Activated B cell treated with CpG ODN at 0.5 μM for 24 hours (primary cell): ENCODE measurements around the gene CCK. TPM values are rescaled to one million over a fixed set of nuclear protein-coding genes. Genes with fewer than 3 reads are reported as not detected.

Source experiments
- ATAC-seq: fragments of 200-7000 bp; cut with Tn5 transposase; one replicate; pipeline ENCODE4 v1.10.0; 2021; ENCODE audit warnings: low read depth, mild to moderate bottlenecking, moderate library complexity
- CTCF ChIA-PET: fragments of 350-600 bp; sonication (Branson Sonifier 250); formaldehyde crosslinking; loops from one replicate; lab custom pipeline; 2021; ENCODE audit warnings: antibody characterized with exemption; lab: Charles Lee
- POLR2A ChIA-PET: fragments of 350-600 bp; sonication (Branson Sonifier 250); formaldehyde crosslinking; loops from one replicate; lab custom pipeline; 2021; ENCODE audit warnings: antibody characterized with exemption; lab: Charles Lee
- DNase-seq: peaks from one replicate; pipeline ENCODE4 v3.0.0; 2022
- H3K27ac Mint-ChIP-seq: one replicate; pipeline ENCODE4 v1.8.0; 2020; ENCODE audit warnings: mixed read lengths
- H3K27me3 Mint-ChIP-seq: one replicate; pipeline ENCODE4 v1.8.0; 2021; ENCODE audit warnings: mixed read lengths
- H3K36me3 Mint-ChIP-seq: one replicate; pipeline ENCODE4 v1.8.0; 2021; ENCODE audit warnings: low read depth, mixed read lengths
- H3K4me1 Mint-ChIP-seq: one replicate; pipeline ENCODE4 v1.8.0; 2021; ENCODE audit warnings: mixed read lengths
- H3K4me3 Mint-ChIP-seq: one replicate; pipeline ENCODE4 v1.8.0; 2020; ENCODE audit warnings: mild to moderate bottlenecking, mixed read lengths
- H3K9me3 Mint-ChIP-seq: one replicate; pipeline ENCODE4 v1.8.0; 2020; ENCODE audit warnings: mixed read lengths
- CTCF ChIP-seq: fragments of 200-600 bp; IDR thresholded peaks from one replicate; pipeline ENCODE4 v1.8.0; 2022; ENCODE audit warnings: antibody characterized with exemption, mild to moderate bottlenecking
- intact Hi-C: fragments of 100-400 bp; cut with micrococcal nuclease; formaldehyde crosslinking; loops from one replicate; pipeline ENCODE4 v1.15.1; 2024
- total RNA-seq: library from RNA; stranded (reverse); gene quantifications from 2 replicates; pipeline ENCODE4 v1.2.3, GENCODE V29; 2022

Gene CCK
- total RNA-seq, 1 donor from 2014 or later = not detected

- no peak for TF ChIP-seq CTCF
- Mint-ChIP-seq H3K4me1 (peaks cover 10% of the 10 kb centered on the region), H3K27me3 (peaks cover 65% of the 10 kb centered on the region), H3K4me3 (no peak overlapping the region), H3K36me3 (no peaks in the 10 kb centered on the region), H3K27ac (no peak overlapping the region), H3K9me3 (no peaks in the 10 kb centered on the region)
- CTCF ChIA-PET = interaction anchor here (1.0 kb wide), 1 partner anchor 17 kb away, joined by 4 read pairs; no protein-coding TSS in a partner anchor
- POLR2A ChIA-PET = no interaction called here
- ATAC-seq (no peak), DNase-seq (no peak)
- intact Hi-C loops = no loop called here
These were observed 1.5 kb downstream of the CCK start for GRCh38 chr3:42264399-42265058.

GRCh38 chr3:42263354-42264346, 2.3 kb downstream of the CCK start:
- ATAC-seq = no peak
- intact Hi-C loops = no loop called here
- DNase-seq = no peak
- no peak overlapping the region for H3K27ac Mint-ChIP-seq
- peaks cover 10% of the 10 kb centered on the region for H3K4me1 Mint-ChIP-seq
- TF ChIP-seq CTCF = no peak
- POLR2A ChIA-PET = no interaction called here
- peaks cover 62% of the 10 kb centered on the region for H3K27me3 Mint-ChIP-seq
- no peaks in the 10 kb centered on the region for H3K9me3 Mint-ChIP-seq
- CTCF ChIA-PET = interaction anchor here (1.0 kb wide), 1 partner anchor 17 kb away, joined by 4 read pairs; no protein-coding TSS in a partner anchor
- peak overlapping the region; percentile 3 for H3K4me3 Mint-ChIP-seq
- H3K36me3 Mint-ChIP-seq = no peaks in the 10 kb centered on the region

GRCh38 chr3:42262525-42262924, 3.5 kb downstream of the CCK start:
- H3K4me1 Mint-ChIP-seq = peaks cover 10% of the 10 kb centered on the region
- peaks cover 60% of the 10 kb centered on the region for H3K27me3 Mint-ChIP-seq
- H3K27ac Mint-ChIP-seq = no peak overlapping the region

GRCh38 chr3:42257007-42257406, 9.0 kb downstream of the CCK start:
- intact Hi-C loops = no loop called here
- H3K4me3 Mint-ChIP-seq = no peak overlapping the region
- H3K36me3 Mint-ChIP-seq = no peaks in the 10 kb centered on the region
- H3K4me1 Mint-ChIP-seq = no peaks in the 10 kb centered on the region
- TF ChIP-seq CTCF = no peak
- ATAC-seq (no peak), DNase-seq (no peak)
- peaks cover 46% of the 10 kb centered on the region for H3K27me3 Mint-ChIP-seq
- H3K9me3 Mint-ChIP-seq = peaks cover 6% of the 10 kb centered on the region
- no peak overlapping the region for H3K27ac Mint-ChIP-seq
- CTCF ChIA-PET = interaction anchor here (0.6 kb wide), 1 partner anchor 111 kb away, joined by 3 read pairs; no protein-coding TSS in a partner anchor
- POLR2A ChIA-PET = no interaction called here

More at GRCh38 chr3:42262525-42262924, 3.5 kb downstream of the CCK start:
- Mint-ChIP-seq H3K4me3 (no peak overlapping the region), H3K9me3 (peaks cover 6% of the 10 kb centered on the region), H3K36me3 (no peaks in the 10 kb centered on the region)
- intact Hi-C loops = no loop called here
- ChIA-PET CTCF (interaction anchor here (0.8 kb wide), 1 partner anchor 15 kb away, joined by 4 read pairs; no protein-coding TSS in a partner anchor), POLR2A (no interaction called here)
- ATAC-seq (no peak), DNase-seq (no peak)
- TF ChIP-seq CTCF = no peak
